Fibroblast of the conjunctiva (primary cell): Measurements from ENCODE around the gene ZNF619.
"Not testable (repeated sequence)": the region's sequence is repeated elsewhere in the genome, so short reads cannot be mapped to it uniquely, and the experiment has no call there.

Source experiments
- DNase-seq: peaks from one replicate; pipeline ENCODE4 v3.0.0-alpha.2; 2010; ENCODE audit warnings: low read depth

The ZNF619 gene

DNA sequence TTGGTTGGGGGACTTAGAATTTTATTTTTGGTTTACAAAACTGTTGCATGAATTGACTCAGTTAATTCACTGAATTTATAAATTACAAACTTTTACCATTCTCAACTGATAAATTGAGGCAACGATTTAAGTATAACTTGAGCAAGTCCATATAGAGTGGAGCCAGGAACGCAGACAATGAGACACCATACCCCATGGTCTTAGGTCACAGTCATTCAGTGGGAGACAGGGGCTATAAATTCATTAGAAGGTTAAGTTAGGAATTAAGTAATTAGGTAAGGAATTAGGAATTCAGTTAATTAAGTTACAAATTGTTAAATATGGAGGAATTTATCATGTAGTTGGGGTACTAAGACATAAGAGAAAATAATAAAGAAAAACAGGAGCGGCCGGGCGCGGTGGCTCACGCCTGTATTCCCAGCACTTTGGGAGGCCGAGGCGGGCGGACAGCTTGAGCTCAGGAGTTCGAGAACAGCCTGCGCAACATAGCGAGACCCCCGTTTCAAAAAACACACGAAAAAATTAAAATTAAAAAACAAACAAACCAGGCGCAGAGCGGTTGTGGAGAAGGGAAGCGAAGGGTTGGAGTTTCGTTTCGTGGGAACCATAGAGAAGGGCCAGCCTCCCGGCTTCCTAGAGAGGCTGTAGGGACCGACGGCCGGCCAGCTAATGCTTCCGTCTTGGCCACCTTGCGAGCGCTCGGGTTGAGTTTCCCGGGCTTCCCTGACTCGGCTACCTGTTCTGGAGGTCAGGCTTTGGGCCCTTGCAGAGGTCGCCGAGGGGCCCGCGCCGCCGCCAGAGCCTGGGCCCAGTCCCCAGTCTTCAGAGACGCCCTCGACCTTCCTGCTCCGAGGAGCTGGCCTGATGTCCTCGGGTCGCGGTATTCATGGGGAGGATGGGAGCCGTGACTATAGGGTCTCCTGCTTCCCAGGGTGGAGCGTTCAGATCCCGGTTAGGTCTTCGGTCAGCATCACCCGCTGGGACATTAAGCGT lies at the start of gene ZNF619:
Gene ZNF619 (plus strand): TSS at position 645 of the 993 bp plus-strand sequence. CDS start 858 bp downstream, outside the sequence.
- DNase-seq = peak; percentile 37

DNA sequence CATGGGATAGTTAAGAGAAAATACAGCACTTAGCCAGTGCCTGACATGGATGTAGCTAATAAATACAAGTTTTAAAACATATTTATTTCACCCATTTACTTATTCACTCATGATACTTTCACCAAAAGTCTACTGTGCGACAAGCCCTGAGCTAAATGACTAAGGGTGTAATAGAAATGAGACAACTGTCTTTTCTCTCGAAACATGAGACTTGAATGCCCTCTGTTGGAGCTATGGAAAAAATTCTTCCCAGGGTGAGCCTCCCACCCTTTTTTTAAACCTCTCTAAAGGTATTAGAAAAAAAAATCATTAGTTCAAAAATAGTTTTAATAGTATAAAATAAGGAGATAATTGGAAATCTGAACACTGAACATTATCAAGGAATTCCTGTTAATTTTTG lies 44.1 kb upstream of the ZNF619 start:
- no peak for DNase-seq

DNA sequence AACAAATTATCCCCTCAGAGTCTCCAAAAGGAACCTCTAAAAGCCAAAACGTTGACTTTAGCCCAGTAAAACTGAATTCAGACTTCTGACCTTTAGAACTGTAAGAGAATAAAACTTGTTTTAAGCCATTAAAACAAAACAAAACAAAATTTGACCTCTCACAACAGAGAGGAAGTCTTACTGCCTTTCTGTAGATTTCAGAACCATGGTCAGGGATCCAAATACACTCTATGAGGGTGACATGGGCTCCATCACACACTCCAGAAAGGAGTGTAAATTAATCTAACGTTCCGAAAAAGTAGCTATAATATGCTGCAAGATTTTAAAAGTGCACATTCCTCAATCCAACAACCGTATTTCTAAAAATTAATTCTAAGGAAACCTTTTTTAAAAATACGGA lies 39.0 kb upstream of the ZNF619 start:
- DNase-seq = no peak

DNA sequence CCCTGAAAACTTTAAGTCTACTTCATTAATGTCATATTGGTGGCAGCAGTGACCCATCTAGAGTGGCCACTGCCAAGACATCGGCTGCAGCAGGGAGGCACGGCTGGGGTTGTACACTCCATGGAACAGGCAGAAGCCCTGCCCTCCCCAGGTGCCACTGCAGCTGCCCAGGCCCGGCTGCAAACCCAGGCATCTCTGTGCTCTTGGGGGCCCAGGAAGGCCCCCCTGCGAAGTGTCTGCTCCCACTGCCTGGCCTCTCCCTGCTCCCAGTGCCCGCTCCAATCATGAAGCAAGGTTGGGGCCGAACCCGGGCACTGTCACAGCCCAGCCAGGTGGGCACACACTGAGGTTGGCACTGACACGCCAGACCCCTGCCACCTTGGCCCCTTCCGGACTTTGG lies 31.9 kb upstream of the ZNF619 start:
- no peak for DNase-seq

DNA sequence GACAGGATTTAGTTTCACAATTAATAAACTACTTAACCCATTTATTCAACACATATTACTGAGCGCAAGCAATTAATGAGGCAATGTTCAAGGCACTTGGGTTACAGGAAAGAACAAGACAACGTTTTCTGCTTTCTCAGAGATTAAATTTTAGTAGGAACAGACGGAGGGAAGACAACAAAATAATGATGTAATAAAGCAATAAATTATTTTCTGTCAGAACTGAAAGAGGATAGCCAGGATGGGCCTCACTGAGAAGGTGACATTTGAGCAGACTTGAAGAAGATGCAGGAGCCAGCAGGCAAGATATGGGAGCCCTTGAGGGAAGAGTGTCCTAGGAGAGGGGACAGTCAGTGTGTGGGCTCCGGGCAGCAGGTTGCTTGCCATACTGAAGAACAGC lies 31.0 kb upstream of the ZNF619 start:
- no peak for DNase-seq

DNA sequence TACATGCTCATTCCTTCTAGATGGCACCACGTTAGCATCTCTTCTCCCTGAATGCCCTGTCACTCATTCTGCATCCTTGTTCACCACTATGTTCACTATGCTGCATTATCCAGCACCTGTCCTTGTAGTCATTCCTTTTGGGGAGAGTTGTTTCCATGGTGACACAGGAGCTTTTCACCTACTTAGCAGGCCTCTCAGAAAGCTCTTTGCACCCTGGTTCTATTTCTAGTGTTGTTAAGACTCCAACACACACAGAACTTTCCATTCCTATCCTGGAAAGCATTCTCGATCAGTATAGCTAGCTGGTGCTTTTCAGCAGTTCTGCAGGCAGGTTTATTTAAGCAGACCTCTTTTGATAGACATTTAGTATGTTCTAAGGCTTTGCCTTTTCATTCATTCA lies 26.5 kb upstream of the ZNF619 start:
- DNase-seq = no peak

DNA sequence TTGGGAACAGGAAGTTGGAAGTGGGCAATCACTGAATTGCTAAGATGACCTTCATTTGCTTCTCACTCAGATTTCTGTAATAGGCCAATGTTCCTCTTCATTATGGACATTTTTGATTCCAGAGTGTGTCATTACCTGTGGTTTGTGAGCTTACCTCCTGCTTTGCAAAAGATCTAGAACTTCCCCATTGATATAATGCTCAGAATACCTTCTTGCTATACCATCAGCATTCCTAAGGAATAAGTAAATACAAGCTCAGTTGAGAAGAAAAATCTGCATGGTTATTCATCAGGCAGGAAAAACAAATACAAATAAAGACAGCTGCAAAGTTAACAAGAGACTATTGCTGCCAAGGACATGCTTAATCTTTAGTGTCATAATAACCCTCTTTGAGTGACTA lies 25.4 kb upstream of the ZNF619 start:
- no peak for DNase-seq

DNA sequence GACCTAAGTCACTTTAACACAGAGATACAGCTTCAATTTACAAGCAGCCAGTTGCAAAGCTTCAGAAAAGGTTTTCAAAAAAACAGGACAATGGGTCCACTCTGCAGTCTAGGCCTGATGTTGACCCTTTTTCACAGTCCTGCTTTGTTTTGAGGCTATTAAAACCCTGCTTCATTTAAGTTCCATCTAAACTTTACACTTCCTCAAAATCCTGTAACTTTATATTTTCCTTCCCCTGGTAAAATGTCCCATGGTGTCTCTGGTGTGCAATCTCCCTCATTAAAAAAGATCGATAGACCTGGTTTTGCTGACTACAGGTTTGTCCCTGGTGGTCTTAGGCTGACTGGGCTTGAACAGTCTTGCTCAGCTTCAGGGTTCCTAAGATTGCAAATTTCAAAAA lies 24.9 kb upstream of the ZNF619 start:
- no peak for DNase-seq

DNA sequence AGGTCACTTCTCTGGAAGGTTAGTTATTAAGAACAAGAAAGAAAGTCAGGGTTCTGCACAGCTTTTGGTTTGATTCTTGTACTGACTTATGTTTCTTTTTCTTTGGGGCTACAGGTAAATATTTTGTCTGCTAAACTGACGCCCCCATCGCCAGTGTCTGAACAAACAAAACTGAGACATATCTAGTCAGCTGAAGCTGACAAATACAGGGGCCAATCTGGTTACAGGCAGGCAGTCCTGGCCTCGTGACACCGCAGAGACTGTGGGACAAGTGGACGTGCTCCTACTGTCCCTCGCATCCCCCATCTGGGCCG lies 24.4 kb upstream of the ZNF619 start:
- DNase-seq = no peak

DNA sequence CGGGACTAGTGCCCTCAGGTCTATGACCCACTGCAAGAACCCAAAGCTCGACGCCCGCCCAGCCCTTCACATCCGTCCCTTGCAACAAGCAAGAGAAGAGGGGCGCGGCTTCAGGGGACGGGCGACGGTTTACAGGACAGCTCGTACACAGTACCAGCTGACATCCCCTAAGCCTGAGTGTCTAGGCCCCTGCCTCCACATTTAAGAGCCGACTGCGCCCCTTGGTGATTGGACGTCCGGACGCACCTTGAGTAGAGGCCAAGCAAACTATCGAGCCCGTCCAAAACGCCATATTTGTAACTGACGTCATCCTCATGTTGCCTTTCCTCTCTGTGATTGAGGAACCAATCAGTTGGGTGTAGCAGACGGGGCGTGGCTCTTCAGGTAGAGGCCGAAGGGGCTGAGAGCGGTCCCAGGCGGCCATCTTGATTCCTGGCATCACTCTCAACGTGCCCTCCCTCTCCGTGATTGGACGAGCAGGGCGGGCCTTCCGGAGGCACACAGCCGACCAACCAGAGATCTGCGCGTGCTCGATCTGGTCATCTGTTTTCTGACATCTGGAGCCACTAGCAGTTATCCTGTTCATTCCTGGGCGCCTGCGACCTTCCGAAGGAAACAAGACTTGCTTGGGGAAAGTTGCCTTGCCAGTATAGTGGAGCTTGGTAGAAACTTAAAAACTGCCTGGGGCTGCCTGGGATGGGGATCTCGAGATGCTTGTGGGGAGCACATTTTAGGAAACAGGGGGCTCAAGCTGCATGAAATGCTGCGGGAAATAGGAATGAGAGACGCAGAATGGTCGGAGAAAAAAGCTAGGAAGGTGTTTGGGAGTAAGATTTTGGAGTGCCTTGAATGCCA lies 23.8 kb upstream of the ZNF619 start:
- DNase-seq = peak; percentile 98

DNA sequence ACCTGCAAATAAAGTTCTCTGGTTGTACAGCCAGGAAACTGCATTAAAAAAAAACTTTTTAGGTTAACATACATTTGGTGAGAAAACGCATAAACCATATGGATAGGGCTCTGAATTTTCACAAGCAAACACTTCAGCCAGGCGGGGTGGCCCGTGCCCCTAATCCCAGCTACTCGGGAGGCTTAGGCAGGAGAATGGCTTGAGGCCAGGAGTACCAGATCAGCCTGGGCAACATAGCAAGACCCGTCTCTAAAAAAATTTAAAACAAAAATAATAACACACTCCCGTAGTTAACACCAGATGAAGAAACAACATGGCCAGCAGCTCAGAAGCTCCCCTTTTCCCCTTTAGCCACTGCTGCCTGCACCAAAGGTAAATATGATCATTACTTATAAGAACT lies 23.0 kb upstream of the ZNF619 start:
- DNase-seq = no peak

DNA sequence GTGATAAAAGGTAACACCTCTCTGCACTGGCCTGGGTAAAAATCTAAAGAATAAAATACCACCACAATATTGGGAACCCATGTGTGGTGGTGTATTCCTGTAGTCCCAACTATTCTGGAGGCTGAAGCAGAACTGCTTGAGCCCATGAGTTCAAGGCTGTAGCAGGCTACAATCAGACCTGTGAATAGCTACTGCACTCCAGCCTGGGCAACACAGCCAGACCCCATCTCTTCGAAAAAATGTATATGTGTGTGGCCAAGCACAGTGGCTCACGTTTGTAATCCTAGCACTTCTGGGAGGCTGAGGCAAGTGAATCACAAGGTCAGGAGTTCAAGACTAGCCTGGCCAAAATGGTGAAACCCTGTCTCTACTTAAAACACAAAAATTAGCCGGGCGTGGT lies 21.6 kb upstream of the ZNF619 start:
- DNase-seq = no peak

DNA sequence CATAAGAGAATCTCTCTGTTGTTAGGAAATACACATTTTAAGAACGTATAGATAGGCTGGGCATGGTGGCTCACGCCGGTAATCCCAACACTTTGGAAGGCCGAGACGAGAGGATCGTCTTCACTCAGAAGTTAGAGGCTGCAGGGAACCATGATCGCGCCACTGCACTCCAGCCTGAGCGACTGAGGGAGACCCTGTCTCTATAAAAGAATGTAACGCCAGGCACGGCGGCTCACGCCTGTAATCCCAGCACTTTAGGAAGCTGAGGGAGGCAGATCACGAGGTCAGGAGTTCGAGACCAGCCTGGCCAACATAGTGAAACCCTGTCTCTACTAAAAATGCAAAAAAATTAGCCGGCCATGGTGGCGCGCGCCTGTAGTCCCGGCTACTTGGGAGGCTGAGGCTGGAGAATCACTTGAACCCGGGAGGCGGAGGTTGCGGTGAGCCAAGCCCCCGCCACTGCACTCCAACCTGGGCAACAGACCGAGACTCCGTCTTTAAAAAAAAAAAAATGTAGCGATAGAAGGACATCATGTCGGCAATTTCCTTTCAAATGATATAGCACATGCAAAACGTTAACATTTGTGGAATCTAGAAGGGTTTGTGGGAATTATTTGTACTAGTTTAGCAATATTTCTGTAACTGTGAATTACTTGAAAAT lies 20.5 kb upstream of the ZNF619 start:
- no peak for DNase-seq

DNA sequence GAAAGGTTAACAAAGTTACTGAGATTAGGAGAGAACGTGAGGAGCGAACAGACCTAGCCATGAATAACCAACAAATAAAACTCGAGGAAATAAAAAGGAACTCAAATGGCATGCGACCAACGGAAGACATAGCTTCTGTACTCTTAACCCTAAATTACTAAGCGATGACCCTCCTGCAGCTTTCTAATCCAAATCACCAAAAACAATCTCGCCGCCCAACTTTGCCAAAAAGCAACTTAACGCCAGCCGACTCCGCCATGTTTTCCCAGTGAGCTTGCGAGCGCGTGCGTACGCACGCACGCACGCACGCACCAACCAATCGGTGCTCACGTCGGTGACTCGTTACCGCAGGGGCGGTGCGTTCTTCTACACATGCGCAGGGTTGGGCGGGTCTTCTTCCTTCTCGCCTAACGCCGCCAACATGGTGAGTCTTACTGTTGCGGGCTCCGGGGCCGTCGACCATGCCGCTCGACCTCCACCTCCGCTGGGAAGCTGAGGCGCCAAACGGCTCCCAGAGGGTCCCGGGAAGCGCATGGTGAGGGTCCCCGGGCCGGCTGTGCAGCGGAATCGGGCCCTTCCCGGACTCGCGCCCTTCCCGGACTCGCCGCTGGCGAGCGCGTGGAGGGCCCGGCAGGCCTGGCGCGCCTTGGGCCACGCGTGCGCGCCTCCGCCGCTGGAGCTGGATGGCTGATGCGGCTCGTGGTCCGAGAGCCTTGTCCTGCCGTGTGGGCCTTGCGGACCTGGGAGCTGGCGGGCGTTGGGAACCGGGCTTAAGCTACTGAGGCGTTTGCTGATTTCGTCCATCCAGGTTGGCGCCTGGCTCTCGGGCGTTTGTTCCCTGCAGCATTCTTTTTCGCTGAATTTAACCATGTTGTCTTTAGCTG lies 19.7 kb upstream of the ZNF619 start, which contains the start of gene RPL14:
Gene RPL14 (plus strand): TSS at position 400 of the 884 bp plus-strand sequence. CDS start 133 bp downstream, at position 533.
- peak; percentile 93 for DNase-seq

DNA sequence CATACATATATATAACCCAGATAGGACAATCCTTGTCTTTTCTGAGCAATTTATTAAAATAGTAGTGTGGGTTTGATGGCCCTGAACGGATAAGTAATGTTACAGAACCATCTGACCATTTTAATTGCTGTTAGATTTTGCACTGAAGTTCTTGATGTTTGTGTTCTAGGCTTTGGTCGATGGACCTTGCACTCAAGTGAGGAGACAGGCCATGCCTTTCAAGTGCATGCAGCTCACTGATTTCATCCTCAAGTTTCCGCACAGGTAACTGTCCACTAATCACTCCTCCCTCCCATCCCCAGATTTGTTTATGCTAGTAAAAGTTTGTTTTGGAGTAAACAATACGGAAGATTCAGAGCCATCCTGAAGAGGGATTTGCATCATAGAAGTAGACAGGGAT lies 18.4 kb upstream of the ZNF619 start:
- no peak for DNase-seq

DNA sequence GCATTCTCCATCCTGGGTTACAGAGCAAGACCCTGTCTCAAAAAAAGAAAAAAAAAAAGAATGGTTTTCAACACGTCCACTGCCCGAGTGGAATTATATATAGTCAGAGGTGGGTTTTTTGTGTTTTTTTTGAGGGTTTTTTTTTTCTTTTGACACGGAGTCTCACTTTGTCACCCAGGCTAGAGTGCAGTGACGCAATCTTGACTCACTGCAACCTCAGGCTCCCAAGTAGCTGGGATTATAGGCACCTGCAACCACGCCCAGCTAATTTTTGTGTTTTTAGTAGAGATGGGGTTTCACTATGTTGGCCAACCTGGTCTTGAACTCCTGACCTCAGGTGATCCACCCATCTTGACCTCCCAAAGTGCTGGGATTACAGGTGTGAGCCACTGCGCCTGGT lies 16.4 kb upstream of the ZNF619 start:
- not testable (repeated sequence) for DNase-seq

DNA sequence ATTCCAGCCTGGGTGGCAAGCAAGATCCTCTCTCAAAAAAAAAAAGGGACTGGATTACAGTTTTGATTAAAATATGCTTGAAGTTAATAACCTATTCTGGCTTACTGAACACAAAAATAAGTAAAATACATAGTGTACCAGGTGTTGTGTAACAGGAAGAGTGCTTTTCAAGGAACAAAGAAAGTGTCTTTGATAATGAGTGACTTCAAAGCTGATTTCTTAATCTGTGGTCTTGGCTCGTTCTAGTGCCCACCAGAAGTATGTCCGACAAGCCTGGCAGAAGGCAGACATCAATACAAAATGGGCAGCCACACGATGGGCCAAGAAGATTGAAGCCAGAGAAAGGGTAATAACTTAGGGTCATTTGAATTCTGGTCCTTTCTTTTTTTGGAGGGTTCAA lies 15.8 kb upstream of the ZNF619 start:
- no peak for DNase-seq

DNA sequence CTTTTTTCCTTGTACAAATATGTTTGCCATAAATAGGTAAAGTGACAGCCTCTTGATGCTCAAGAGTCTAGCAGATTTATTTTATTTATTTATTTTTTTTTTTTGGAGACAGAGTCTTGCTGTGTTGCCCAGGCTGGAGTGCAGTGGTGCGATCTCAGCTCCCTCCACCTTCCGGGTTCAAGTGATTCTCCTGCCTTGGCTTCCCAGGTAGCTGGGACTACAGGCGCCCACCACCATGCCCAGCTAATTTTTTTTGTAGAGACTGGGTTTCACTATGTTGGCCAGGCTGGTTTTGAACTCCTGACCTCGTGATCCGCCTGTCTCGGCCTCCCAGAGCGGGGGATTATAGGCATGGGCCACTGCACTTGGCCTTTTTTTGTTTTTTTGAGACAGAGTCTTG lies 14.1 kb upstream of the ZNF619 start:
- DNase-seq = not testable (repeated sequence)

DNA sequence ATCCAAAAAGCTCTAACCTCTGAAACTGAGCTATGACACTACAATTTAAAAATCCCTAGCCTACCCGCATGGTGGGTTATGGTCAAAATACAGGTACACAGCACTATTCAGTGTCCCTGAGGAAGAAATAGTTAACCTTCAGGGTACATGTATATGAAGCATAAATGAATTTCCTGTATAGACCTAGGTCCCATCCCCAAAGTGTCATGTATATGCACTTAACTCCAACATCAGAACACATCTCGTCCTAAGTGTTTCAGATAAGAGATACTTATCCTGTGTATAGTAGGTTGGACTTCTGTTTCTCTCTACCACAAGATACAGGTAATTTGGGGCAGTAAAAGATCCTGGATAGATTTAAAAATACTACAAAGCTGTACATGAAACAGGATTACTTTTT lies 13.3 kb upstream of the ZNF619 start:
- no peak for DNase-seq

DNA sequence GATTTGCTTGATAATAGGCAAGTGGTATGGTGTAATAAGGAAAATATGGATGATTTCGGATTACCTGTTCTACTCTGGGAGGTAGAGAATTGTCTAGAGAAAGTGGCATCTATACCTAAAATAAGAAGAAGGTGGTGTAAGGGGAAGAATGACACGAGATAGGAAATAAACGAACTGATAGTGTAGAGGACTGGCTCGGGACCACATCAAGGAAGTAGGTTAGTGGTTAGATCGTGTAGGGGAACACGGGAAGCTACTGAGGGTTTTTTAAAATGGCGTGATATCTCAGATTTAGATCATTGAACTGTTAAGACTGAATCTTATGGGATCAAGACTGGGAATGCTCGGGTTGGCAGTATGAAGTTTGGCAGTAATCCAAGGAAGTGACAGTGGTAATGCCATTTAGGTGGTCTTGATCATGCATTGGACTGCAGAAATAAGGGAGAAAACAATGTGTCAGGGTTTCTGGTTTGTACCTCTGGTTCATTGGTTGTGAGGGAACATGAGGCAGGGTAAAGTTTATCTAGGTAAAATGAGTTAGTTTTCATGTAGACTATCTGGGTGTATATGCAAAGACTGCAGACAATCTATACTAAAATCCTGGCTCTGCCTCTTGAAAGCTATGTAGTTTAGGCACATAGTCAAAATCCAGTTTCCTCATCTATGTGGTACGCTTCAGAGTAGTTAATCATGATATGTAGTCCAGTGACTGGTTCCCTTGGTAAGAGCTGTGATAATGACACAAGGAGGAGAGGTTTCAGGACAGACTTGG lies 12.4 kb upstream of the ZNF619 start:
- DNase-seq = no peak

DNA sequence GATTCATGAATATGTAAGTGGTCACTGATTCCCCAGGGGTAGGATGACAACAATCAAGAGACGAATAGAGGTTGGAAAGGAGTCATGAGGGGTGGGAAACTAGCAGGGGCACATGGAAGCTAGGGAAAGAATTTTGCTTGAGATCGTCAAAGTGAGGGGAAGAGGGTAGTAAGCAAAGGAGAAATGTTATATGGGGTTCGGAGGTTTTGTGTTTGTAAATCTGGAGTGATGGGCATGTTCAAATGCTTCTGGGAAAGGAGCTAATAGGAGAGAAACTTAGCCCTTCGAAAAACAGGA lies 11.9 kb upstream of the ZNF619 start:
- DNase-seq = no peak
